K562 (cell line): ENCODE results near the gene RWDD3. TPM values are rescaled to one million over a fixed set of nuclear protein-coding genes. Genes with fewer than 3 reads are reported as not detected.

Source experiments
- ATAC-seq: fragments of 200-7000 bp; cut with Tn5 transposase; 3 replicates; pipeline ENCODE4 v1.9.1; 2020; ENCODE audit warnings: moderate library complexity
- BruUV-seq: library from RNA; stranded (reverse); fragments of 400-500 nt; replicated peaks from 2 replicates; lab custom pipeline; 2021; lab: Mats Ljungman, UMichigan
- CTCF ChIA-PET: fragments of 300-600 bp; formaldehyde crosslinking; extraction: SDS; loops from one replicate; lab custom pipeline; 2021; ENCODE audit warnings: low intra/inter-chr PET ratio; lab: Yijun Ruan, JAX
- POLR2A ChIA-PET: fragments of 300-600, 350-650 bp; sonication (Branson Sonifier 250); formaldehyde crosslinking; extraction: SDS; loops from one replicate; lab custom pipeline; 2021; ENCODE audit warnings: antibody characterized with exemption, inconsistent platforms; lab: Yijun Ruan, JAX
- DNase-seq, 4 experiments: peaks; one replicate each; pipeline versions ENCODE4 v3.0.0 to v3.0.0-alpha.2; 2011 to 2018; ENCODE audit warnings: low spot score in 3 of 4, mixed read lengths in 3 of 4; ENCODE audit errors: extremely low read depth in 1 of 4
- FAIRE-seq: peaks from 2 replicates; lab custom pipeline; 2011; peaks lifted over from hg19 to GRCh38; lab: Jason Lieb, UNC
- H2AFZ ChIP-seq: 2 replicates; pipeline ENCODE4 v1.6.0; 2011; ENCODE audit warnings: low read depth, low read length, control low read depth, inconsistent platforms
- H3K27ac ChIP-seq: fragments of 200-600 bp; 3 replicates; pipeline ENCODE4 v1.8.0; 2011; ENCODE audit warnings: low read depth, mild to moderate bottlenecking, control low read depth, inconsistent platforms, low read length, moderate library complexity, mixed read lengths; ENCODE audit errors: extremely low read depth
- H3K27me3 ChIP-seq, 2 experiments: fragments of 300-600 bp in 1 of 2; 2 replicates in 1 of 2; 3 replicates in 1 of 2; pipeline versions ENCODE4 v1.6.0 to v1.8.0; 2011; ENCODE audit warnings: inconsistent platforms in 2 of 2, low read length in 2 of 2, mild to moderate bottlenecking in 1 of 2, mixed read lengths in 1 of 2, moderate library complexity in 1 of 2; ENCODE audit not compliant: control insufficient read depth in 2 of 2, insufficient read depth in 2 of 2
- H3K36me3 ChIP-seq: fragments of 300-600 bp; 3 replicates; pipeline ENCODE4 v1.8.0; 2011; ENCODE audit warnings: mild to moderate bottlenecking, low read length, inconsistent platforms; ENCODE audit not compliant: control insufficient read depth, insufficient read depth
- H3K4me1 ChIP-seq, 2 experiments: fragments of 200-600 bp in 1 of 2; replicated peaks in 1 of 2; 2 replicates in 1 of 2; 3 replicates in 1 of 2; pipeline versions ENCODE4 v1.5.1 to v1.8.0; 2011; ENCODE audit warnings: inconsistent platforms in 2 of 2, low read length in 2 of 2, mild to moderate bottlenecking in 1 of 2, mixed read lengths in 1 of 2, moderate library complexity in 1 of 2; ENCODE audit not compliant: control insufficient read depth in 2 of 2, insufficient read depth in 2 of 2
- H3K4me2 ChIP-seq: 2 replicates; pipeline ENCODE4 v1.6.1; 2011; ENCODE audit warnings: low read length, control low read depth, inconsistent platforms, mixed read lengths; ENCODE audit not compliant: insufficient read depth
- H3K4me3 ChIP-seq: fragments of 200-600 bp; sonication (generic), shearing (Covaris generic); 2 replicates; pipeline ENCODE4 v1.5.1; 2016; ENCODE audit warnings: control low read depth, inconsistent platforms
- H3K79me2 ChIP-seq: fragments of 200-600 bp; 3 replicates; pipeline ENCODE4 v1.8.0; 2011; ENCODE audit warnings: low read length, inconsistent platforms; ENCODE audit not compliant: control insufficient read depth, insufficient read depth
- H3K9ac ChIP-seq, 2 experiments: 2 replicates each; pipeline versions ENCODE4 v1.6.0 to v1.6.1; 2011; ENCODE audit warnings: low read depth in 2 of 2, low read length in 2 of 2, control low read depth in 1 of 2, inconsistent platforms in 1 of 2, mild to moderate bottlenecking in 1 of 2, mixed read lengths in 1 of 2; ENCODE audit not compliant: insufficient read depth in 1 of 2
- H3K9me1 ChIP-seq: one replicate; pipeline ENCODE4 v1.6.0; 2011; ENCODE audit warnings: inconsistent platforms, mild to moderate bottlenecking, low read length, moderate library complexity; ENCODE audit not compliant: control insufficient read depth, insufficient read depth
- H3K9me3 ChIP-seq: replicated peaks from 2 replicates; pipeline ENCODE4 v1.5.1; 2011; ENCODE audit warnings: low read depth, low read length, inconsistent platforms; ENCODE audit not compliant: control insufficient read depth, insufficient read depth
- H4K20me1 ChIP-seq: replicated peaks from 2 replicates; pipeline ENCODE4 v1.6.1; 2011; ENCODE audit warnings: low read length, inconsistent platforms, mixed read lengths; ENCODE audit not compliant: control insufficient read depth, insufficient read depth
- ADNP ChIP-seq: fragments of 200-800 bp; sonication (Bioruptor generic); IDR thresholded peaks from 2 replicates; pipeline ENCODE4 v1.6.1; 2016; ENCODE audit warnings: missing genetic modification characterization, missing compliant biosample characterization
- ATF7 ChIP-seq: fragments of 450-650 bp; IDR thresholded peaks from 2 replicates; pipeline ENCODE4 v1.7.1; 2014; ENCODE audit warnings: mild to moderate bottlenecking, moderate library complexity
- CBX1 ChIP-seq: sonication (generic); IDR thresholded peaks from 2 replicates; pipeline ENCODE4 v1.6.1; 2016; ENCODE audit warnings: antibody characterized with exemption, low read depth, mild to moderate bottlenecking
- CHD1 ChIP-seq: fragments of 200-600 bp; sonication (generic); IDR thresholded peaks from one replicate; pipeline ENCODE4 v1.6.1; 2012; ENCODE audit warnings: mild to moderate bottlenecking, moderate library complexity, low read length, inconsistent platforms
- ELF1 ChIP-seq: fragments of 200-800 bp; sonication (Bioruptor generic); IDR thresholded peaks from 2 replicates; pipeline ENCODE4 v1.6.1; 2016; ENCODE audit warnings: missing genetic modification characterization, missing compliant biosample characterization
- EP300 ChIP-seq: IDR thresholded peaks from 2 replicates; pipeline ENCODE4 v1.6.1; 2012; ENCODE audit warnings: low read length, improper control_type of control experiment
- HDAC2 ChIP-seq: fragments of 450-650 bp; IDR thresholded peaks from 2 replicates; pipeline ENCODE4 v1.6.1; 2016; ENCODE audit warnings: mild to moderate bottlenecking
- MCM2 ChIP-seq: fragments of 450-650 bp; IDR thresholded peaks from 2 replicates; pipeline ENCODE4 v1.6.1; 2017; ENCODE audit warnings: low read depth, mild to moderate bottlenecking
- MEIS2 ChIP-seq: fragments of 450-650 bp; IDR thresholded peaks from 2 replicates; pipeline ENCODE4 v1.6.1; 2014; ENCODE audit warnings: mild to moderate bottlenecking; ENCODE audit not compliant: partially characterized antibody
- NR2C2 ChIP-seq, 2 experiments: fragments of 200-800 bp in 1 of 2; sonication (Bioruptor generic) in 1 of 2; sonication (generic) in 1 of 2; formaldehyde crosslinking in 1 of 2; IDR thresholded peaks; 2 replicates each; pipeline versions ENCODE4 v1.6.1 to v1.8.0; 2016 to 2022; ENCODE audit warnings: mild to moderate bottlenecking in 1 of 2, missing compliant biosample characterization in 1 of 2, missing genetic modification characterization in 1 of 2, missing genetic modification reagents in 1 of 2
- U2AF1 ChIP-seq: fragments of 200-400 bp; formaldehyde crosslinking; optimal IDR thresholded peaks from 2 replicates; pipeline ENCODE3; 2017; ENCODE audit warnings: mild to moderate bottlenecking, low read depth, low read length, moderate library complexity
- ZNF12 ChIP-seq: sonication (generic); formaldehyde crosslinking; IDR thresholded peaks from 2 replicates; pipeline ENCODE4 v1.4.0; 2020; ENCODE audit warnings: mild to moderate bottlenecking, missing genetic modification reagents
- ZNF23 ChIP-seq: fragments of 250-450 bp; sonication (Bioruptor Pico); IDR thresholded peaks from 2 replicates; pipeline ENCODE4 v1.4.0; 2020; ENCODE audit warnings: mild to moderate bottlenecking
- WGBS: fragments of 100-300 bp; shearing (Covaris generic); methylation state at CpG from one replicate; pipeline ENCODE4 v1.1.6; 2016; ENCODE audit warnings: low coverage, mixed read lengths; ENCODE audit not compliant: insufficient coverage; ENCODE audit errors: missing lambda C conversion rate; 5-methylcytosine and 5-hydroxymethylcytosine counted together
- in situ Hi-C: fragments of 300-500 bp; cut with MboI; formaldehyde crosslinking; loops from 4 replicates; pipeline ENCODE4 v1.15.0; 2018; ENCODE audit warnings: inconsistent platforms, mixed read lengths
- intact Hi-C: fragments of 100-400 bp; cut with micrococcal nuclease; formaldehyde crosslinking; loops from 2 replicates; pipeline ENCODE4 v1.14.2; 2022
- polyA plus RNA-seq, 8 experiments: library from polyadenylated mRNA; depleted of rRNA in 4 of 8; stranded (reverse) in 5 of 8; unstranded in 3 of 8; fragments of >200 nt; fragmentation: Nextera tagmentation in 2 of 8; fragmentation: Illumina TruSeq in 1 of 8; extraction: Ambion mirVana in 2 of 8; extraction: Trizol in 1 of 8; gene quantifications; 2 replicates each; pipeline versions ENCODE4 v1.2.1 to v1.2.3, GENCODE V29; 2011 to 2014; ENCODE audit warnings: inconsistent platforms in 1 of 8, missing spikeins in 1 of 8
- total RNA-seq, 7 experiments: library from RNA; depleted of rRNA in 6 of 7; stranded (reverse); fragments of >200 nt in 6 of 7; fragmentation: Illumina TruSeq in 2 of 7; extraction: Trizol in 2 of 7; gene quantifications; 2 replicates each; pipeline versions ENCODE4 v1.2.1 to v1.2.3, GENCODE V29; 2011 to 2021; ENCODE audit warnings: low replicate concordance in 1 of 7
- TF ChIP-seq, protein P1 (sequence below): sonication (generic); formaldehyde crosslinking; IDR thresholded peaks from 2 replicates; pipeline ENCODE4 v1.8.1; 2023; ENCODE audit warnings: mild to moderate bottlenecking, missing genetic modification reagents
- TF ChIP-seq, protein P2 (sequence below), 2 experiments: IDR thresholded peaks in 1 of 2; conservative IDR thresholded peaks in 1 of 2; 2 replicates each; pipeline ENCODE4 v1.6.1; 2016; ENCODE audit warnings: low read depth in 2 of 2, mild to moderate bottlenecking in 1 of 2, missing compliant biosample characterization in 1 of 2, missing genetic modification characterization in 1 of 2, moderate library complexity in 1 of 2
- TF ChIP-seq, protein P3 (sequence below): fragments of 450-650 bp; IDR thresholded peaks from 2 replicates; pipeline ENCODE4 v1.6.1; 2016

The RWDD3 gene
- total and polyA plus RNA-seq, 9 of the 15 experiments (the other 6 are each of a cell fraction or from before 2014, with no cell fraction given): 21.6 to 65.0 (median 34.9) TPM

GRCh38 chr1:95203908-95204437 lies 30.0 kb upstream of the RWDD3 start:
- no TSS peak for BruUV-seq
- CTCF ChIA-PET: no interaction called here
- in situ Hi-C loops: no loop called here
- Histone ChIP-seq H3K79me2 (no peaks in the 10 kb centered on the region), H4K20me1 (no peaks in the 10 kb centered on the region), H3K9me1 (no peaks in the 10 kb centered on the region), H3K9ac (no peak overlapping the region), H3K27me3 (no peaks in the 10 kb centered on the region), H3K36me3 (no peaks in the 10 kb centered on the region), H3K4me3 (no peak overlapping the region), H3K4me1 (peaks cover 0 to 4% of the 10 kb centered on the region in 2 experiments; a peak in 3 of 5 replicates), H3K27ac (no peak overlapping the region), H3K9me3 (no peaks in the 10 kb centered on the region; the same call in none of the 2 replicates), H2AFZ (no peak overlapping the region), H3K4me2 (no peak overlapping the region)
- TF ChIP-seq, protein P1, sequence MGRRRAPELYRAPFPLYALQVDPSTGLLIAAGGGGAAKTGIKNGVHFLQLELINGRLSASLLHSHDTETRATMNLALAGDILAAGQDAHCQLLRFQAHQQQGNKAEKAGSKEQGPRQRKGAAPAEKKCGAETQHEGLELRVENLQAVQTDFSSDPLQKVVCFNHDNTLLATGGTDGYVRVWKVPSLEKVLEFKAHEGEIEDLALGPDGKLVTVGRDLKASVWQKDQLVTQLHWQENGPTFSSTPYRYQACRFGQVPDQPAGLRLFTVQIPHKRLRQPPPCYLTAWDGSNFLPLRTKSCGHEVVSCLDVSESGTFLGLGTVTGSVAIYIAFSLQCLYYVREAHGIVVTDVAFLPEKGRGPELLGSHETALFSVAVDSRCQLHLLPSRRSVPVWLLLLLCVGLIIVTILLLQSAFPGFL (CRISPR knock-in tag): no peak
- TF ChIP-seq ELF1 (tag) (peak; percentile 65), ZNF12 (CRISPR knock-in tag) (no peak), CBX1 (peak; percentile 29; the same call in 1 of the 2 replicates), ADNP (tag) (peak; percentile 38; the same call in 1 of the 2 replicates), ZNF23 (CRISPR knock-in tag) (no peak), U2AF1 (no peak), CHD1 (no peak), MCM2 (no peak), ATF7 (0 out of 2 replicates have a peak, but pooled peaks have one; percentile 8), NR2C2 (CRISPR knock-in tag; IDR thresholded peaks at IDR 0.05) (no peak), NR2C2 (tag; IDR thresholded peaks at IDR 0.05) (peak; percentile 69; the same call in 1 of the 2 replicates), HDAC2 (no peak), EP300 (peak; percentile 38; the same call in 1 of the 2 replicates), MEIS2 (peak; percentile 93)
- TF ChIP-seq, protein P2, sequence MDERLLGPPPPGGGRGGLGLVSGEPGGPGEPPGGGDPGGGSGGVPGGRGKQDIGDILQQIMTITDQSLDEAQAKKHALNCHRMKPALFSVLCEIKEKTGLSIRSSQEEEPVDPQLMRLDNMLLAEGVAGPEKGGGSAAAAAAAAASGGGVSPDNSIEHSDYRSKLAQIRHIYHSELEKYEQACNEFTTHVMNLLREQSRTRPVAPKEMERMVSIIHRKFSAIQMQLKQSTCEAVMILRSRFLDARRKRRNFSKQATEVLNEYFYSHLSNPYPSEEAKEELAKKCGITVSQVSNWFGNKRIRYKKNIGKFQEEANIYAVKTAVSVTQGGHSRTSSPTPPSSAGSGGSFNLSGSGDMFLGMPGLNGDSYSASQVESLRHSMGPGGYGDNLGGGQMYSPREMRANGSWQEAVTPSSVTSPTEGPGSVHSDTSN (CRISPR knock-in tag; IDR thresholded peaks at IDR 0.05; ENCODE audit: low read depth): no peak
- TF ChIP-seq, protein P2 (tag; conservative IDR thresholded peaks at IDR 0.05; ENCODE audit: low read depth): peak; percentile 89
- TF ChIP-seq, protein P3, sequence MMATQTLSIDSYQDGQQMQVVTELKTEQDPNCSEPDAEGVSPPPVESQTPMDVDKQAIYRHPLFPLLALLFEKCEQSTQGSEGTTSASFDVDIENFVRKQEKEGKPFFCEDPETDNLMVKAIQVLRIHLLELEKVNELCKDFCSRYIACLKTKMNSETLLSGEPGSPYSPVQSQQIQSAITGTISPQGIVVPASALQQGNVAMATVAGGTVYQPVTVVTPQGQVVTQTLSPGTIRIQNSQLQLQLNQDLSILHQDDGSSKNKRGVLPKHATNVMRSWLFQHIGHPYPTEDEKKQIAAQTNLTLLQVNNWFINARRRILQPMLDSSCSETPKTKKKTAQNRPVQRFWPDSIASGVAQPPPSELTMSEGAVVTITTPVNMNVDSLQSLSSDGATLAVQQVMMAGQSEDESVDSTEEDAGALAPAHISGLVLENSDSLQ: peak; percentile 73
- intact Hi-C loops: no loop called here
- WGBS: 0% methylated on average over 1 of the region's 1 CpG
- ATAC-seq (peak; percentile 44; the same call in 1 of the 3 replicates), DNase-seq (peak in 1 of 4 experiments; percentile 16), FAIRE-seq (no peak)
- POLR2A ChIA-PET: interaction anchor here (0.8 kb wide), 1 partner anchor 72 kb away, joined by 3 read pairs; no protein-coding TSS in a partner anchor
